Measurements from ENCODE around the gene WDFY4.

Gene WDFY4

DNA sequence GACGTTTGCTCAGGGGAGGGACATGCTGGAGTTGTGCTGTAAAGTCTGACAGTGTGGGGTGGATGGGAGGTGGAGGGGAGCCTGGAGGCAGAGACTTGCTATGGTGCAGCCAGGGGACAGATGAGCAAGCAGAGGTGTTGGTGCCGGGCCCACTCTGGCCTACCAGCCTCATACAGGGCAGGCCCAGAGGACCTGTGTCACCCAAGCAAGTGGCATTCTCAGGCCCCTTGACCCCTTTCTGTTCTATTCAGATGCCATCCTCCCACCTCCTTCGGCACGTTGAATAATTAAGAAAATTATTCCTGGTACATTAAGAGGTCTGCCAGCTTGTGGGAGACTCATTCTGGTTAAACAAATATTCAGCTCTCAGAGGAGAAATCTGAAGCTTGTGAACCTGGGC is 8.5 kb downstream of the WDFY4 start:
- DNase-seq = no peak

DNA sequence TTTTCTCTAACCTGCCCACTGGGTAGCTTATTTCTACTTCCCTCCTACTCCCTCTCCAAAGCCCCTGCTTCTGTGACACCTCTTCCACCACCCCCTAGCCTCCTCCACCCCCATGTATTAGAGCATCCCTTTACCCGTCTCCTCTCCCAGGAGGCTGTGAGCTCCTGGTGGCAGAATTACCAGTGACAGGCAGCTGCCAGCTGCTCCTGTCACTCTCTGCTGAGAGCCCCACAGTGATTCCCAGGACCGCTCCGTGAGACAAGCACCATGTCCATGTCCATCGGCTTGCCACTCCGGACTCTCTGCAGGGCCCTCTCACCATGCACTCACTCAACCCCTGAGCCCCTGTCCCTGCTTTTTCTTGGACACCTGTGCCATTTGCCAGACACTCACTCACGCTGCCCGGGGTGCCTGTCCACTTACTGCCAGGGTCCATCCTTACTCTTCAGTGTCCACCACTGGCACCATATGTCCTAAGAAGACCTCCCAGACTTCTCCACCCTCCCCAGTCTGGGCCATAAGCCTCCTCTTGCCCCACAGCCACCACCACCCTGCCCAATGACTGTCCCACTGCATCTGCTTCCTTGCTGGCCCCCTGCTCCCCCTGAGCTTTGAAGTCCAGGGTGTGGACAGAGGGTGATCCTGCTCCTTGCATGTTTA is 9.8 kb downstream of the WDFY4 start:
- DNase-seq = no peak

DNA sequence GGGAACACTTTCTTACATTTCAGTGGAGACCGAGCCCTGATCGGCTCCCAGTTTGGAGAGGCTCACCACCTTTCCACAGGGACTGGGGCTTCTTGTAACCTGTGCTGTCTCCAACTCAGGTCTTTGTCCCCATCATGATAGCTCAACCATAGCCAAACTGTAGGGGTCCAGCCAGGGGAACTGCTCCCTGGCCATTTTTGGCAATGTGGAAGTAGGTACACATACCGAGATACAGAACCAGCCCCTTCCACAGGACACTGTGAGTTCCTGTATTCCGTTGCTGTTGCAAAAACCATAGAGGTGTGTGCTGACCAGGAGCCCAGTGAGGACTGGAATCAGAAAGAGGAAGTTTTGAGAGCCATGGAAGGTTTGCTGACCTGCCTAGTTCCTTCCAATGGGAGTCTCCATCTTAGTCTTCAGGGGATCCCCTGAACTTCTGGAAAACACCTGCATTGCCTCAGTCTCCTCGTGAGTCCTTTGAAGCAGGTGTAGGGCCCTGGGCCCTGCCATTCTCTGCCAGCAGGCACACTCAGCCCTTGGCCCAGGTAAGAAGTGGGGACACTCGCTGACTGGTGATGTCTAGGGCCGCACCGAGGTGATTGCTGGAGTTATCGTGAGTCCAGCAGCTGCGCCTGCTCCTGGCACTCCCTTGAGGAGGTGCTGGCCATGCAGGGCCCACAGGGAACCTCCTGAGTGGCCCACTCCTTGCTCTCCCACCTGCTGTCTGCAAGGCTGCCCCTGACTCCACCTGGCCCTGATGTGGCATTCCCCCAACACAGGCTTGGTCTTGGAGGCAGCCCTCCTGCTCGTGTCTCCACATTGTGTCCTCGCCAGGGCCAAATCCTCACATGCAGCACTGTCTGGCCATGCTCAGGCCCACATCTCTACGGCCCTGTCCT is 11.2 kb downstream of the WDFY4 start:
- no peak for DNase-seq

- no peak for DNase-seq
These were observed 11.8 kb downstream of the WDFY4 start for GRCh38 chr10:48696535-48696873.

DNA sequence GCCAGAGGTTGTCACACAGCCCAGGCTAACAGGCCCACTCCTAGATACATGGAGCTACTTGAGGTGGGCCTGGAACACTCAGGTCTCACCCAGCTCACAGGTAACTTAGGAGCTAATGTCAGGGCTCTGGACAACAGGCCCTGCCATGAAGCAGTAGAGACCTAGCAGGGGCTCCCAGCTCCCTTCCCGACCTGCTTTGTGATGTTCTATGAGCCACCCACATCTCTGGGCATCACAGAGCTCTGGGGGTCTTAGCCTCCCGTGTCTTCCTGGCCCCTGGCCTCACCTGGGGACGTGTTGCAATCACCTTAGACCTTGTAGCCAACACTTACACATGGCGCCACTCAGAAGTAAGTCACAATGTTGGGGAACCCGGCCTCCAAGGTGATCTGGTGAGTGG is 12.4 kb downstream of the WDFY4 start:
- DNase-seq = no peak

DNA sequence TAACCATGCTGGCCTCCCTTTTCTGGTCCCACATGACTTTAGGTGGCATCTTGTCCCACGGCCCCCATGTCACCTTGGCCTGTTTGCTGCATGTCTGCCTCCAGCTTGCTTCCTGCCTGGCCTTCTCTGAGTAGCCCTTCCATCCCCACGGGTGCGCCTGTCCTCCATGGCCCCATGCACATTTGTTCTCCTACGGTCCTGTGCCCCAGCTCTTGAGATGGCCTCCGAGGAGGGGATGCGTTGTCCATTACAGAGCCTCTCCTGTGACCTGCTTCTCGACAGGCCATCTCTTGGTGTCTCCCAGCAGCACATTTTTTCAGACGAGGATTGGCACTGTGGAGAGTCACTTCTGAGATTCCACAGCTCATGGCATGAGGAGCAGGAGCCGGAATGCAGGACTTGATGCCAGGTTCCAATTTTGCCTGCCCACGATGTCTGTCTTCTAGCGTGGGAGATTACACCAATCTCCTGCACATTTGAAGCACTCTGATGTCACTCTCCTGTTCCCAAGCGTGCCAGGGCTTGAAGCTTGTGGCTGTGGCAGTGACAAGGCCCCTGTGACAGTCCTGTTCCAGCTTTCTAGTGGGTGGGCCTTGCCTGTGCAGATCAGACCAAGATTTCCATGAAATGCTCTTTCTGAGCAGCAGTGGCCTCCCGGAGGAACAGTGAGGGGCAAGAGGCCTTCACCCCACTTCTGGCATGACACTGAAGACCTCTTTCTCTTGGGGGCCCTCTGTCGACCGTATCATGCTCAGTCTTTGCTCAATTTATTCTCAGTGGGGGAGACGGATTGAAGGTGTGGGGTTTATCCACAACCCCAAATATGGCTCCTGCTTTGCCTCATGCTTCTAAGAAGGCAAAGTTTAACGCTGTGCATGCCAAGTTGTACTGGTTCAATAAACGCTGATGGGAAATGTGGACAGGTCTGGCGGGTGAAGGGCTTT is 13.4 kb downstream of the WDFY4 start:
- no peak for DNase-seq

GRCh38 chr10:48699011-48699627 is 14.4 kb downstream of the WDFY4 start:
- DNase-seq = no peak

GRCh38 chr10:48700071-48700470 is 15.4 kb downstream of the WDFY4 start:
- no peak for DNase-seq

DNA sequence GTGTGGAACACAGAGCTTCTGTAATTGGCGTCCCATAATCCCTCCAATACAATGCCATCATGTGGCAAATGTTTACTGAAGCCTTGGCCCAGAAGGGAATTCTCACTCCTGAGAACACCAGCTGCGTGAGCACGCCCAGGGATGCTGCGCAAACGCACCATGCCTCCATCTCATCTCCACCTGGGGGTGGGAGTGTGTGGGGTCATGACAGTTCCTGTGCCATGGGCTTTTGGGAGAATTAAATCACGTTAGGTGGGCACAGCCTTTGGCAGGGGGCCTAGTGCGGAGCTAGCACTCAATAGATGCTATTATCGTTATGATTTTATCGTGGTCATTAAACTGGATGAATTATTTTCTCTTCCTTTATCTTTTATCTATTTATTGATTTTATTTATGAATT is 15.8 kb downstream of the WDFY4 start:
- DNase-seq = no peak

DNA sequence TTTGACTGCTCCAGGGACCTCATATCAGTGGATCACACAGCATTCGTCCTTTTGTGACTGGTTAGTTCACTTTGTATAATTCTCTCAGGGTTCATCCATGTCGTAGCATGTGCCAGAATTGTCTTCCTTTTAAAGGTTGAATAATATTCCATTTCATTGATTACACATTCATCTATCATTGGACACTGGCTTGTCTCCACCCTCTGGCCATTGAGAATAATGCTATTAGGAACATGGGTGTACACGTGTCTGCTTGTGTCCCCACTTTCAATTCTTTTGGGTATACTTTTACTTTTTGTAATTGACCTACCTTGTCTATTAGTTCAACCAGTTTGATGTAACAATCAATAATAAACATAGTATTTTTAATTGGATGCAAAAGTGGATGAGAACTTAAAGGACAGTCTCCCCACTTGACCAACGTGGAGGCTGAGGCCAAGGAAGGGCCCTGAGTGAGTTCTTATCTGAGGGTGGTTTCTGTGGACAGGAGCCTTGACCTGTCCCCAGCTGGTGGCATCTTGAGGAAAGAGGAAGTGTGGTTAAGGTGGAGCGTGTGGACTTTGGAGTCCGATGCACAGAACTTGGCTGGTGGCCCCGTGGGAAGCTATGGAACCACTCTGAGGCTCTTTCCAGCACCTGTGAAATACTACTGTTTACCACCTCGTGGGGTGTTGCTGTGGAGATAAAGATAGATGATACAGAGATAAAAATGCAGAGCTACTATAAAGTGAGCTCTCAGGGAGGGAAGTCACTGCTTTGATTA is 16.6 kb downstream of the WDFY4 start:
- no peak for DNase-seq

DNA sequence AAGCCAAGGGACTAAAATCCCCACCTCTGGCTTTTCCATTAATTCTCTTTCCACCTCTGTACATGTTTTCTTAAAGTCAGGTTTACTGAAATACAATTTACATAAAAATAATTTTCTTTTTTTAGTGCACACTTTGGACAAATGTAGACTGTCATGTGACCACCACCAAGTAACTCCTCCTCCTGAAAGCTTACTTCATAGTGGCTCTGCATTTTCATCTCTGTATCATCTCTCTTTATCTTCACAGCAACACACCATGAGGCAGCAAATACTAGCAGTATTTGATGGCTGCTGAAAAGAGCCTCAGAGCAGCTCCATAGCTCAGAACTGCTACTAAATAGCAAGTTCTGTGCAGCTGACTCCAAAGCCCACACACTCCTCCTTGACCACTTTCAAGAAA is 17.3 kb downstream of the WDFY4 start:
- DNase-seq = no peak

DNA sequence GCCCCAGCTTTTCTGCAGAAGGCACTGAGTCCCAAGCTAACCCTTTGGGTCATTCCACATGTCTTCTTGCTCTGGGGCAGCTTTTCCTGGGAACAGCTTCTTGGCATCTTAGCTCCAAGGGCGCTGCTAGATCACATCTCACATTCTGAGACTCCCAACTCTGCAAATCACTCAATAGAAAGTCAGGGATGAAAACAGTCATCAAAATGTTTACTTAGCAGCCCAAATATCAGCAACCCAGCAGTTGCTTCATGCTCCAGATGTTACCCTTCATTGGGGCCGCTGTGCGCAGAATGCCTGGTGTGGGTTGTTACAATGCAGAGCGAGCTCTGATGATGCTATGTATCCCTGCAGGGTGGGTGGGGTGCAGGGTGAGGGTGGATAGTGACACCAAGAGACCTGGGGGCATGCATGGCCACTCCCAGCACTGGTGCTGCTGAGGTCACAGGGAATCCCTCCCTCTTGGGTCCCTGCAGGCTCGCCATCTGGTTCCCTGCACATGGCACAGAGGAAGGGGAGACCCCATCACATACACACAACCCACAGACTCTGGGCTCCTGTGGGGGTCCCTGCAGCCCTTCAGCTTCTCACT is 19.0 kb downstream of the WDFY4 start:
- DNase-seq = no peak

GRCh38 chr10:48704156-48704555 is 19.5 kb downstream of the WDFY4 start:
- DNase-seq = no peak

GRCh38 chr10:48705401-48705938 is 20.8 kb downstream of the WDFY4 start:
- no peak for DNase-seq

DNA sequence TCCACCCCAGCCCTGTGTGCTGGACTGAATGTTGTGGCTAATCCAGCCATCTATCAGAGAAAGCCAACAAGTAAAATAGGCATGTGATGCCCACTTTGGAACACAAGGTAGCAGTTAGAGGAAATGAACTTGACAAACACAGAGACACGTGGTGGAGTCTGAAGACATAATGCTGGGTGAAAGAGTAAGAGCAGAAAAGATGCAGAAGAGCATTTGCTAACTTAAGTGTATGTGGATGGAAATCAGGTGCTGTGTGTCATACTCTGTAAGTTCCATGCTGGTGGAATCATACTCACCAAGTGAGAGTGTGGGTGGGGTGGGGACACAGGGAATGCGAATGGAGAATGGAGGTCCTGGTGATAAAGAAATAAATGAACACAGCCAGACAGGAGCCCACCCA is 22.8 kb downstream of the WDFY4 start:
- DNase-seq = no peak

- DNase-seq = no peak
These were observed 23.5 kb downstream of the WDFY4 start for GRCh38 chr10:48708144-48708543.

DNA sequence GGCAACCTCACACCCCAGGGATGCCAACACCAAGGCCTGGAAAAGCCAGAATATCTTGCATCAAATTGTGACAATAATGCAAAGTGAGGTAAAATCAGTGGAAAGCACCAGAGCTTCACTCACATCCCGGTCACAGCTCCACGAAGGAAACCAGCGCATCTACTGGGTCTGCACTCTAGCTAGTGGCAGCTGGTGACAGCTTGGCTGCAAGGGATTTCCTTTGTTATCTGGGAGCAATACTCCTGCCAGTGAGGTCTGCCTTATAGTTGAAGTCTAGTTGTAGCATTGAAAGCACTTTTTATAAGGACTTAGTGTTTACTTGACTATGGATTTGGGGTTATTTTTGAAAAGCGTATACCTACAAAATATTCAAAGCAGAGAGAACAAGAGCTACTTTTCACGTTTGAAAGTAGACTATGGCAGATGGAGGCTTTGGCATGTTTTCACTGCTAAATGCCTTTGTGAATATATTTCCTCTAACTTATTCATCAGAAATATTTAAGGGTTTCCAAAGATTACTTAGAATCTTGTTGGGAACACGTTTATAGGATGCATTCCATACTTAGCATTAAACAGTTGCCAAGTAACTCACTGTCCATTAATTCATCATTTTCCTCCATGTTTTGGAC is 26.1 kb downstream of the WDFY4 start:
- DNase-seq = no peak

- no peak for DNase-seq
These were observed 27.2 kb downstream of the WDFY4 start for GRCh38 chr10:48711830-48712229.

GRCh38 chr10:48714088-48714487 is 29.4 kb downstream of the WDFY4 start:
- DNase-seq = no peak

GRCh38 chr10:48716416-48716815 is 31.7 kb downstream of the WDFY4 start:
- no peak for DNase-seq

GRCh38 chr10:48720611-48721010 is 35.9 kb downstream of the WDFY4 start:
- DNase-seq = no peak
